Activated effector memory CD4-positive, alpha-beta T cell treated with anti-CD3 and anti-CD28 coated beads, Interleukin-2, amount 50 U/mL, for 16 hours (primary cell): ENCODE data around the gene NSUN7.

Experiments used
- DNase-seq: peaks from one replicate; pipeline ENCODE4 v3.0.0-alpha.2; 2020

Gene NSUN7

GRCh38 chr4:40848940-40849339 lies 99.2 kb downstream of the NSUN7 start:
- no peak for DNase-seq

DNA sequence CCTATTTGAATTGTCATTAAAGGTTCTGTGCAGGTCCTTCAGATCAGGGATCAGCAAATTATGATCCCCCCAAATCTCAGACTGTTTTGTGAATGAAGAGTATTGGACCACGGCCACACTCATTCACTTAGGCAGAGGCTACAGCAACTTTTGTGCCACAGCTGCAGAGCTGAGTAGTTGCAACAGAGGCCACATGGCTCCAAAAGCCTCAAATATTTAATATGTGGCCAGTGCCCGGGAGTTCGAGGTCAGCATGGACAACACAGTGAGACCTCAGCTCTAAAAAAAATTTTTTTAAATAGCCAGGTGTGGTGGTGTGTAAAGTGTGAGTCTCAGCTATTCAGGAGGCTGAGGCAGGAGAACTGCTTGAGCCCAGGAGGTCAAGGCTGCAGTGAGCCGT lies 100.7 kb downstream of the NSUN7 start:
- DNase-seq = no peak

DNA sequence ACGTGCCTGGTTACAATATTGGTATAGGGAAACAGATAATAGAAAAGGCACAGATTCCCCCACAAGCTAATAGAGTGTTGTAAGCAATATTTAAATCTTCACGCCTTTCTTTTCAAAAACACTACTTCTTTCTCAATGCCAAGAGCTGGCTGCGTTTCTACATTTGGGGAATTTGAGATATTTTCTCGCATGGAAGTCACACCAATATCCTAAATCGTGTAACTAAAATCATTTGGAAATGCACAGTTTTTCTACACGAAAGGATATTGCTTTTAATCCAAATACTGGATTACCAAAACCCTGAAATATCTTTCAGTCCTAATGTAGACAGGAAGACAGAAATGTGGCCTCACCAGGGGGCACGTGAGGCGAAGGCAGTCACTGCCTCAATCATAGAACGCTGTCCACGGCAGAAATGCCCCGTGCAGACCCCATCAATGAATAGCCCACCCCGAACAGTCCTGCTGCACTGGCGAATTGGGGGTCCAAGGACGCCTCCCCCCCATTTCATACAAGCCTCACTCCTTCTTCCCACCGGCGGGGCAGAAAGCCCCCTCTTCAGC lies 106.6 kb downstream of the NSUN7 start:
- no peak for DNase-seq

- DNase-seq = peak; percentile 78
These were observed 107.1 kb downstream of the NSUN7 start for GRCh38 chr4:40856840-40857362.

DNA sequence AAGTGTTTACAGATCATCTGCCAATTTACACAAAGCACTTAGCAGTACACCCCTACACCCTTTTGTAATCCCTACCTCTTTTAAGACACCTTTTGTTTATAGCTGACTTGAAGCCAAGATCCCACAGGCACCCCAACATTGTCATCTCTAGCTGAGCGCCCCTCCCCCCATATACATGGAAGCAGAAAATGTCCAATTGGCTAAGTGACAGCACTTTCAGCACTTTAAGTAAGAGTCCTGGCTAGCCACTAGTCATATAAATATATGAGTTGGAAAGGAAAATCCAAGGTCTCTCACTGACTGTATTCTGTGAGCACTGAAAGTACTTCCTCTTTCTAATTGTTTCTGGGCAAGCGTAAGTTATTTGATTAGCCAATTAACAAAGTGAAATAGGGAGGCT lies 108.2 kb downstream of the NSUN7 start:
- DNase-seq = no peak

GRCh38 chr4:40858962-40859361 lies 109.2 kb downstream of the NSUN7 start:
- no peak for DNase-seq
